Activated naive CD8-positive, alpha-beta T cell treated with anti-CD3 and anti-CD28 coated beads for 36 hours (primary cell): ENCODE data around the gene DLGAP5. TPM values are rescaled to one million over a fixed set of nuclear protein-coding genes. Genes with fewer than 3 reads are reported as not detected.
A peak's percentile ranks its signal among the peaks of the same experiment; 100 is the strongest.

Experiments
- DNase-seq: peaks from one replicate; pipeline ENCODE4 v3.0.0; 2021
- H3K27ac Mint-ChIP-seq: one replicate; pipeline ENCODE4 v1.8.0; 2022; ENCODE audit warnings: mild to moderate bottlenecking, moderate library complexity, mixed read lengths
- H3K27me3 Mint-ChIP-seq: one replicate; pipeline ENCODE4 v1.8.0; 2022; ENCODE audit warnings: mild to moderate bottlenecking, mixed read lengths
- H3K36me3 Mint-ChIP-seq: one replicate; pipeline ENCODE4 v1.8.0; 2021; ENCODE audit warnings: mild to moderate bottlenecking, mixed read lengths
- H3K4me1 Mint-ChIP-seq: one replicate; pipeline ENCODE4 v1.8.0; 2021; ENCODE audit warnings: mixed read lengths
- H3K4me3 Mint-ChIP-seq: one replicate; pipeline ENCODE4 v1.8.0; 2022; ENCODE audit warnings: mild to moderate bottlenecking, moderate library complexity, mixed read lengths
- H3K9me3 Mint-ChIP-seq: one replicate; pipeline ENCODE4 v1.8.0; 2022; ENCODE audit warnings: mixed read lengths
- total RNA-seq, 2 experiments: library from RNA; stranded (reverse); gene quantifications; one replicate each; pipeline ENCODE4 v1.2.3, GENCODE V29; 2021

The DLGAP5 gene
- total RNA-seq, result 10 to 100 TPM; 68.0 to 69.2 TPM

GRCh38 chr14:55191203-55192053, at the start of gene DLGAP5:
Gene DLGAP5, minus strand, starts transcription at chr14:55191585. Its CDS starts 2,406 bp downstream, at chr14:55189179.
- peaks cover 13% of the 10 kb centered on the region for H3K36me3 Mint-ChIP-seq
- peaks cover 8% of the 10 kb centered on the region for H3K27me3 Mint-ChIP-seq
- DNase-seq, result peak; percentile 91
- no peaks in the 10 kb centered on the region for H3K9me3 Mint-ChIP-seq
- peak within 1 kb of the TSS; percentile 83 for H3K27ac Mint-ChIP-seq
- peak within 1 kb of the TSS; percentile 94 for H3K4me3 Mint-ChIP-seq
- H3K4me1 Mint-ChIP-seq, result peaks cover 21% of the 10 kb centered on the region

- Mint-ChIP-seq H3K9me3 (no peaks in the 10 kb centered on the region), H3K27ac (no peak overlapping the region), H3K4me1 (no peaks in the 10 kb centered on the region), H3K4me3 (no peak overlapping the region), H3K36me3 (no peaks in the 10 kb centered on the region), H3K27me3 (peaks cover 18% of the 10 kb centered on the region)
- DNase-seq, result no peak
Observed at GRCh38 chr14:55240526-55241178, 49.3 kb upstream of the DLGAP5 start.

GRCh38 chr14:55239320-55239719, 47.9 kb upstream of the DLGAP5 start:
- DNase-seq, result no peak
- Mint-ChIP-seq H3K9me3 (no peaks in the 10 kb centered on the region), H3K36me3 (no peaks in the 10 kb centered on the region), H3K4me1 (no peaks in the 10 kb centered on the region), H3K4me3 (no peak overlapping the region), H3K27ac (no peak overlapping the region), H3K27me3 (peaks cover 22% of the 10 kb centered on the region)

GRCh38 chr14:55238019-55238680, 46.8 kb upstream of the DLGAP5 start:
- no peaks in the 10 kb centered on the region for H3K4me1 Mint-ChIP-seq
- no peaks in the 10 kb centered on the region for H3K36me3 Mint-ChIP-seq
- DNase-seq, result no peak
- no peaks in the 10 kb centered on the region for H3K9me3 Mint-ChIP-seq
- H3K27ac Mint-ChIP-seq, result no peak overlapping the region
- H3K4me3 Mint-ChIP-seq, result no peak overlapping the region
- H3K27me3 Mint-ChIP-seq, result peaks cover 24% of the 10 kb centered on the region

GRCh38 chr14:55233591-55233990, 42.2 kb upstream of the DLGAP5 start:
- Mint-ChIP-seq H3K9me3 (no peaks in the 10 kb centered on the region), H3K27me3 (peaks cover 25% of the 10 kb centered on the region), H3K4me3 (no peak overlapping the region), H3K36me3 (no peaks in the 10 kb centered on the region), H3K27ac (no peak overlapping the region), H3K4me1 (no peaks in the 10 kb centered on the region)
- no peak for DNase-seq

GRCh38 chr14:55228261-55228660, 36.9 kb upstream of the DLGAP5 start:
- no peak overlapping the region for H3K27ac Mint-ChIP-seq
- H3K4me3 Mint-ChIP-seq, result no peak overlapping the region
- peaks cover 4% of the 10 kb centered on the region for H3K36me3 Mint-ChIP-seq
- no peak for DNase-seq
- peaks cover 15% of the 10 kb centered on the region for H3K9me3 Mint-ChIP-seq
- no peaks in the 10 kb centered on the region for H3K4me1 Mint-ChIP-seq
- H3K27me3 Mint-ChIP-seq, result peaks cover 12% of the 10 kb centered on the region

GRCh38 chr14:55223364-55223763, 32.0 kb upstream of the DLGAP5 start:
- Mint-ChIP-seq H3K9me3 (peaks cover 15% of the 10 kb centered on the region), H3K36me3 (peaks cover 4% of the 10 kb centered on the region), H3K27ac (no peak overlapping the region), H3K4me3 (no peak overlapping the region), H3K27me3 (no peaks in the 10 kb centered on the region), H3K4me1 (no peaks in the 10 kb centered on the region)
- DNase-seq, result no peak

GRCh38 chr14:55221968-55222367, 30.6 kb upstream of the DLGAP5 start:
- H3K36me3 Mint-ChIP-seq, result peaks cover 3% of the 10 kb centered on the region
- no peaks in the 10 kb centered on the region for H3K27me3 Mint-ChIP-seq
- peaks cover 9% of the 10 kb centered on the region for H3K9me3 Mint-ChIP-seq

GRCh38 chr14:55221186-55221585, 29.8 kb upstream of the DLGAP5 start:
- H3K4me1 Mint-ChIP-seq, result no peaks in the 10 kb centered on the region
- H3K36me3 Mint-ChIP-seq, result peaks cover under 1% of the 10 kb centered on the region
- no peak for DNase-seq
- H3K27me3 Mint-ChIP-seq, result no peaks in the 10 kb centered on the region
- peaks cover 3% of the 10 kb centered on the region for H3K9me3 Mint-ChIP-seq
- H3K27ac Mint-ChIP-seq, result no peak overlapping the region
- H3K4me3 Mint-ChIP-seq, result no peak overlapping the region

More at GRCh38 chr14:55221968-55222367, 30.6 kb upstream of the DLGAP5 start:
- no peak overlapping the region for H3K4me3 Mint-ChIP-seq
- H3K4me1 Mint-ChIP-seq, result no peaks in the 10 kb centered on the region
- no peak for DNase-seq
- no peak overlapping the region for H3K27ac Mint-ChIP-seq

- Mint-ChIP-seq H3K4me3 (no peak overlapping the region), H3K27ac (no peak overlapping the region), H3K36me3 (no peaks in the 10 kb centered on the region), H3K9me3 (no peaks in the 10 kb centered on the region), H3K4me1 (no peaks in the 10 kb centered on the region), H3K27me3 (no peaks in the 10 kb centered on the region)
- no peak for DNase-seq
Observed at GRCh38 chr14:55220230-55220629, 28.8 kb upstream of the DLGAP5 start.

- no peaks in the 10 kb centered on the region for H3K27me3 Mint-ChIP-seq
- H3K9me3 Mint-ChIP-seq, result no peaks in the 10 kb centered on the region
- H3K4me1 Mint-ChIP-seq, result peaks cover 3% of the 10 kb centered on the region
- no peak overlapping the region for H3K4me3 Mint-ChIP-seq
- H3K36me3 Mint-ChIP-seq, result no peaks in the 10 kb centered on the region
- DNase-seq, result no peak
- H3K27ac Mint-ChIP-seq, result no peak overlapping the region
Observed at GRCh38 chr14:55212634-55213033, 21.2 kb upstream of the DLGAP5 start.

- Mint-ChIP-seq H3K27me3 (no peaks in the 10 kb centered on the region), H3K36me3 (no peaks in the 10 kb centered on the region), H3K9me3 (no peaks in the 10 kb centered on the region), H3K4me1 (no peaks in the 10 kb centered on the region), H3K4me3 (no peak overlapping the region), H3K27ac (no peak overlapping the region)
- DNase-seq, result no peak
Observed at GRCh38 chr14:55207832-55208231, 16.4 kb upstream of the DLGAP5 start.

GRCh38 chr14:55206175-55206693, 14.8 kb upstream of the DLGAP5 start:
- DNase-seq, result no peak
- Mint-ChIP-seq H3K9me3 (no peaks in the 10 kb centered on the region), H3K27ac (no peak overlapping the region), H3K4me1 (no peaks in the 10 kb centered on the region), H3K27me3 (no peaks in the 10 kb centered on the region), H3K4me3 (no peak overlapping the region), H3K36me3 (no peaks in the 10 kb centered on the region)

GRCh38 chr14:55201219-55202101, 10.1 kb upstream of the DLGAP5 start:
- Mint-ChIP-seq H3K4me1 (no peaks in the 10 kb centered on the region), H3K27me3 (no peaks in the 10 kb centered on the region), H3K36me3 (no peaks in the 10 kb centered on the region), H3K9me3 (no peaks in the 10 kb centered on the region), H3K4me3 (no peak overlapping the region), H3K27ac (no peak overlapping the region)
- no peak for DNase-seq
